Gastrocnemius medialis (tissue), 4 donors: ENCODE results near the gene ASB10.

Experiments used
- POLR2A ChIP-seq, 2 donors: fragments of 450-650 bp; IDR thresholded peaks; one replicate each; pipeline ENCODE4 v1.6.1; 2017; ENCODE audit warnings: antibody characterized with exemption in 2 of 2, mild to moderate bottlenecking in 2 of 2, moderate library complexity in 2 of 2
- TF ChIP-seq, protein P1 (sequence below), 5 experiments: fragments of 450-650 bp in 3 of 5; fragments of 200-600 bp in 2 of 5; sonication (generic) in 2 of 5; IDR thresholded peaks in 4 of 5; conservative IDR thresholded peaks in 1 of 5; 1 replicate in 4 of 5; 2 replicates in 1 of 5; pipeline ENCODE4 v1.5.1; 2016 to 2019; ENCODE audit warnings: antibody characterized with exemption in 5 of 5, mild to moderate bottlenecking in 3 of 5, moderate library complexity in 3 of 5

DNA sequence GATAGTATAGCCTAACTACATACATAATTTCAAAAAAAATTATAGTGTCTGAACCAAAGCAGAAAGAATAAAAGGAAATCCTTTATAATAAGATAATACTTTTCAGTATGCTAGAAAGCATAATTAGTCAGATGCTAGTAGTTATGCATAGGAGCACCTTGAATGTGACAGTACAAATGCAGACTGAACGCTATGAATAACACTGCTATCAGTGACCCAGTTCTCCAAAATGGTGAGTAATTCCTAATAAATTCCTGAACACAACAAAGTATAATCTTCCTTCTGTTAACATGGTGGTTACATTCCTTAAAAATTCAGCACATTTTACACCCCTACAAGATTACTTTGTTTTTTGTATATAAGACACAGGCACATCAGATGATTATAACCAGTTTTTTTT is 44.0 kb upstream of the ASB10 start:
- TF ChIP-seq POLR2A (IDR thresholded peaks at IDR 0.05): no peak
- TF ChIP-seq, protein P1, sequence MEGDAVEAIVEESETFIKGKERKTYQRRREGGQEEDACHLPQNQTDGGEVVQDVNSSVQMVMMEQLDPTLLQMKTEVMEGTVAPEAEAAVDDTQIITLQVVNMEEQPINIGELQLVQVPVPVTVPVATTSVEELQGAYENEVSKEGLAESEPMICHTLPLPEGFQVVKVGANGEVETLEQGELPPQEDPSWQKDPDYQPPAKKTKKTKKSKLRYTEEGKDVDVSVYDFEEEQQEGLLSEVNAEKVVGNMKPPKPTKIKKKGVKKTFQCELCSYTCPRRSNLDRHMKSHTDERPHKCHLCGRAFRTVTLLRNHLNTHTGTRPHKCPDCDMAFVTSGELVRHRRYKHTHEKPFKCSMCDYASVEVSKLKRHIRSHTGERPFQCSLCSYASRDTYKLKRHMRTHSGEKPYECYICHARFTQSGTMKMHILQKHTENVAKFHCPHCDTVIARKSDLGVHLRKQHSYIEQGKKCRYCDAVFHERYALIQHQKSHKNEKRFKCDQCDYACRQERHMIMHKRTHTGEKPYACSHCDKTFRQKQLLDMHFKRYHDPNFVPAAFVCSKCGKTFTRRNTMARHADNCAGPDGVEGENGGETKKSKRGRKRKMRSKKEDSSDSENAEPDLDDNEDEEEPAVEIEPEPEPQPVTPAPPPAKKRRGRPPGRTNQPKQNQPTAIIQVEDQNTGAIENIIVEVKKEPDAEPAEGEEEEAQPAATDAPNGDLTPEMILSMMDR (IDR thresholded peaks at IDR 0.05 in 4 of 5, conservative IDR thresholded peaks at IDR 0.05 in 1 of 5): no peak
